ENCODE measurements around the gene TSLP. TPM values are rescaled to one million over a fixed set of nuclear protein-coding genes. Genes with fewer than 3 reads are reported as not detected.

The TSLP gene
- total RNA-seq, 3 donors from 2014 or later (not counting 1 experiment from before 2014, with no cell fraction given), result not detected

GRCh38 chr5:111124793-111125192 lies 53.3 kb downstream of the TSLP start:
- H3K4me3 Mint-ChIP-seq, result no peak overlapping the region
- WGBS (ENCODE audit: insufficient coverage), result no CpG with 5 or more reads among the region's 1 CpG
- no peaks in the 10 kb centered on the region for H3K9me3 Mint-ChIP-seq
- H3K4me1 Mint-ChIP-seq, result no peaks in the 10 kb centered on the region
- DNase-seq (no peak), ATAC-seq (no peak)
- TF ChIP-seq CTCF (IDR thresholded peaks at IDR 0.05), result no peak
- Histone ChIP-seq H3K4me3 (ENCODE audit: low read length) (no peak overlapping the region), H3K27me3 (ENCODE audit: control insufficient read depth, insufficient read depth, low read length) (no peaks in the 10 kb centered on the region), H3K4me1 (ENCODE audit: control insufficient read depth, insufficient read depth, low read length) (no peaks in the 10 kb centered on the region), H3K27ac (ENCODE audit: low read length) (no peak overlapping the region), H3K9me3 (ENCODE audit: control insufficient read depth, insufficient read depth, low read length) (no peaks in the 10 kb centered on the region), H3K36me3 (ENCODE audit: control insufficient read depth, insufficient read depth, low read length) (peaks cover 74% of the 10 kb centered on the region)
- intact Hi-C loops (cut with micrococcal nuclease), result no loop called here
- H3K27ac Mint-ChIP-seq, result no peak overlapping the region
- H3K27me3 Mint-ChIP-seq (ENCODE audit: low read depth in 2 of 2), result no peaks in the 10 kb centered on the region
- peaks cover 34% of the 10 kb centered on the region for H3K36me3 Mint-ChIP-seq

GRCh38 chr5:111126896-111127295 lies 55.4 kb downstream of the TSLP start:
- intact Hi-C loops (cut with micrococcal nuclease), result no loop called here
- no peaks in the 10 kb centered on the region for H3K4me1 ChIP-seq (ENCODE audit: control insufficient read depth, insufficient read depth, low read length)
- WGBS (ENCODE audit: insufficient coverage), result 97% methylated on average over 3 of the region's 3 CpGs
- peaks cover 54% of the 10 kb centered on the region for H3K36me3 ChIP-seq (ENCODE audit: control insufficient read depth, insufficient read depth, low read length)
- Mint-ChIP-seq H3K36me3 (peaks cover 17% of the 10 kb centered on the region), H3K9me3 (no peaks in the 10 kb centered on the region), H3K4me3 (no peak overlapping the region), H3K27ac (no peak overlapping the region), H3K27me3 (ENCODE audit: low read depth in 2 of 2) (no peaks in the 10 kb centered on the region), H3K4me1 (no peaks in the 10 kb centered on the region)
- no peak for ATAC-seq
- H3K27ac ChIP-seq (ENCODE audit: low read length), result no peak overlapping the region
- DNase-seq, result no peak
- no peaks in the 10 kb centered on the region for H3K9me3 ChIP-seq (ENCODE audit: control insufficient read depth, insufficient read depth, low read length)
- H3K27me3 ChIP-seq (ENCODE audit: control insufficient read depth, insufficient read depth, low read length), result no peaks in the 10 kb centered on the region
- no peak for TF ChIP-seq CTCF (IDR thresholded peaks at IDR 0.05)
- no peak overlapping the region for H3K4me3 ChIP-seq (ENCODE audit: low read length)

Other genes starting within 250 kb of the TSLP start
- 10 to 100 TPM; 23.0 to 24.8 (median 23.9) TPM for gene WDR36, start 20.6 kb downstream of the TSLP start, total RNA-seq
- gene CAMK4, start 152.7 kb downstream of the TSLP start, total RNA-seq, result 1 to 10 TPM in 2 of 3 donors, under 1 TPM in 1; 0.80 to 7.9 (median 7.2) TPM